Suprapubic skin (tissue), 4 donors: ENCODE measurements around the gene NDUFA13. TPM values are rescaled to one million over a fixed set of nuclear protein-coding genes. Genes with fewer than 3 reads are reported as not detected.
A peak's percentile ranks its signal among the peaks of the same experiment; 100 is the strongest.

Experiments used
- DNase-seq, 2 donors: peaks; one replicate each; pipeline ENCODE4 v3.0.0-alpha.2; 2019; ENCODE audit warnings: low spot score in 2 of 2
- H3K27ac ChIP-seq: fragments of 200-600 bp; sonication (generic); one replicate; pipeline ENCODE4 v1.5.1; 2019
- H3K27me3 ChIP-seq: fragments of 200-600 bp; sonication (generic); one replicate; pipeline ENCODE4 v1.5.1; 2019
- H3K36me3 ChIP-seq: fragments of 200-600 bp; sonication (generic); one replicate; pipeline ENCODE4 v1.5.1; 2019
- H3K4me1 ChIP-seq: fragments of 200-600 bp; sonication (generic); one replicate; pipeline ENCODE4 v1.5.1; 2019
- H3K4me3 ChIP-seq: fragments of 200-600 bp; sonication (generic); one replicate; pipeline ENCODE4 v1.5.1; 2019; ENCODE audit warnings: mild to moderate bottlenecking
- H3K9me3 ChIP-seq: fragments of 200-600 bp; sonication (generic); one replicate; pipeline ENCODE4 v1.5.1; 2019
- CTCF ChIP-seq, 2 donors: fragments of 200-600 bp in 1 of 2; fragments of 450-650 bp in 1 of 2; sonication (generic) in 1 of 2; IDR thresholded peaks; one replicate each; pipeline ENCODE4 v1.5.1; 2016 to 2019; ENCODE audit warnings: antibody characterized with exemption in 2 of 2, mild to moderate bottlenecking in 1 of 2, moderate library complexity in 1 of 2
- EP300 ChIP-seq: sonication (generic); formaldehyde crosslinking; IDR thresholded peaks from one replicate; pipeline ENCODE4 v1.6.1; 2017; ENCODE audit warnings: antibody characterized with exemption
- POLR2A ChIP-seq, 2 donors: fragments of 450-650 bp; IDR thresholded peaks; one replicate each; pipeline ENCODE4 v1.6.1; 2017; ENCODE audit warnings: antibody characterized with exemption in 2 of 2, mild to moderate bottlenecking in 2 of 2, moderate library complexity in 2 of 2
- POLR2AphosphoS5 ChIP-seq, 3 donors: sonication (generic); formaldehyde crosslinking; IDR thresholded peaks; one replicate each; pipeline ENCODE4 v1.6.1; 2017; ENCODE audit warnings: antibody characterized with exemption in 3 of 3
- WGBS: methylation state at CpG from one replicate; pipeline ENCODE4 v1.1.5; 2018; 5-methylcytosine and 5-hydroxymethylcytosine counted together
- total RNA-seq, 4 donors: library from RNA; depleted of rRNA; stranded (reverse); fragments of >200 nt; gene quantifications; one replicate each; pipeline ENCODE4 v1.1.0, GENCODE V29; 2016

NDUFA13 gene
- total RNA-seq, 4 donors from 2014 or later = 94.4 to 160 (median 109) TPM

DNA sequence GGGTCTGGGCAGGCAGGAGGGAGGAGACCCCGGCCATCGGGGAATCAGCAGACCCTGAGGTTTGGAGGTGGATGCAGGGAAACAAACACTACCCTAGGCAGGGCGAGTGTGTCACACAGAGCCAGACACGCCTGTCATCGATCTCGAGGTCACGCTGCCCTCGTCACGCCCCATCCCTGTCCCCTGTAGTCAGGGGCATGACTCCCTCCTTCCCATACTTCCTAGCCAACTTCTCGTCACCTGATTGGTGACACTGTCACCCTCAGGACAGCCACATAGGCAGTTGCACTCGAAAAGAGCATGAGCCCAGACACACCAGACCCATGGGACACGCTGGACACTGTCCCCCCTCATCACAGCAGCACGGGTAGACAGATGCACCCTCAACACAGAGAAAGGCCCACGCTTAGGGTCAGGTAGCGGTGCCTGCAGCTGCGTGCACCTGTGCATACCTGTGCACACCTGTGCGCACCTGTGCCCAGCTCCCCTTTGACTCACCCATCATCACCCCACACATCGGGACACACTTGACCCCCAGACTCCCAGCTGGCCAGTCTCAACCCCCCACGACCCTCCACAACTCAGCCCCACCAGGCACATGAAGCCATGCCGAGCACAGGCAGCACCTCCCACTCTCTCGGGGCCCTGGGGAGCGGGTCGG is 33.9 kb downstream of the NDUFA13 start:
- TF ChIP-seq CTCF (IDR thresholded peaks at IDR 0.05) (no peak), POLR2A (IDR thresholded peaks at IDR 0.05) (no peak), POLR2AphosphoS5 (IDR thresholded peaks at IDR 0.05) (no peak), EP300 (no peak)
- Histone ChIP-seq H3K4me3 (no peak overlapping the region), H3K4me1 (peaks cover 10% of the 10 kb centered on the region), H3K36me3 (no peaks in the 10 kb centered on the region), H3K9me3 (no peaks in the 10 kb centered on the region), H3K27ac (no peak overlapping the region), H3K27me3 (peaks cover 39% of the 10 kb centered on the region)
- 49% methylated on average over 17 of the region's 23 CpGs for WGBS
- no peak for DNase-seq

DNA sequence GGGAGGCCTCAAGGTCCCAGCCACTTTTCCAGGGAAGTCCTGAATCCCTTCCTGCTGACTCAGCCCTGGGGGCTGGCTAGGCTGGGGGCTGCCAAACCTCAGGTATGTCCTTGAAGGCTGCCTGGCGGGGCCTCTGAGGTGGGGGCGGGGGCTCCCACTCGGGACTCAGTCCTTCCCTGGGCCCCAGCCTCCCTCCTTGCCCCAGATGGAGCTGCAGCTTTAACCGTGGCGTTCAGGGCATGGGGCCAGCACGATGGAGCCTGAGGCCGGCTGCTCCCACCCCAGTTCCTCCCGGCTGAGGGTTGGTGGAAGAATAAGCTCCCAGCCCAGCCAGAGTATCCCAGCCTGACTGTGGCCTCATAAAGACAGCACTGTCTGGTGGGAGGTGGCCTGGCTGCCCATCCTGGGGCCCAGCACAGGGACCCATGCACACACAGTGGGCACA is 34.5 kb downstream of the NDUFA13 start:
- peaks cover 39% of the 10 kb centered on the region for H3K27me3 ChIP-seq
- no peak for TF ChIP-seq POLR2AphosphoS5 (IDR thresholded peaks at IDR 0.05)
- no peak for TF ChIP-seq POLR2A (IDR thresholded peaks at IDR 0.05)
- no peak for TF ChIP-seq CTCF (IDR thresholded peaks at IDR 0.05)
- TF ChIP-seq EP300 = no peak
- H3K4me1 ChIP-seq = peaks cover 10% of the 10 kb centered on the region
- no CpG with 5 or more reads among the region's 8 CpGs for WGBS
- no peaks in the 10 kb centered on the region for H3K9me3 ChIP-seq
- H3K36me3 ChIP-seq = no peaks in the 10 kb centered on the region
- no peak overlapping the region for H3K4me3 ChIP-seq
- H3K27ac ChIP-seq = no peak overlapping the region
- no peak for DNase-seq

DNA sequence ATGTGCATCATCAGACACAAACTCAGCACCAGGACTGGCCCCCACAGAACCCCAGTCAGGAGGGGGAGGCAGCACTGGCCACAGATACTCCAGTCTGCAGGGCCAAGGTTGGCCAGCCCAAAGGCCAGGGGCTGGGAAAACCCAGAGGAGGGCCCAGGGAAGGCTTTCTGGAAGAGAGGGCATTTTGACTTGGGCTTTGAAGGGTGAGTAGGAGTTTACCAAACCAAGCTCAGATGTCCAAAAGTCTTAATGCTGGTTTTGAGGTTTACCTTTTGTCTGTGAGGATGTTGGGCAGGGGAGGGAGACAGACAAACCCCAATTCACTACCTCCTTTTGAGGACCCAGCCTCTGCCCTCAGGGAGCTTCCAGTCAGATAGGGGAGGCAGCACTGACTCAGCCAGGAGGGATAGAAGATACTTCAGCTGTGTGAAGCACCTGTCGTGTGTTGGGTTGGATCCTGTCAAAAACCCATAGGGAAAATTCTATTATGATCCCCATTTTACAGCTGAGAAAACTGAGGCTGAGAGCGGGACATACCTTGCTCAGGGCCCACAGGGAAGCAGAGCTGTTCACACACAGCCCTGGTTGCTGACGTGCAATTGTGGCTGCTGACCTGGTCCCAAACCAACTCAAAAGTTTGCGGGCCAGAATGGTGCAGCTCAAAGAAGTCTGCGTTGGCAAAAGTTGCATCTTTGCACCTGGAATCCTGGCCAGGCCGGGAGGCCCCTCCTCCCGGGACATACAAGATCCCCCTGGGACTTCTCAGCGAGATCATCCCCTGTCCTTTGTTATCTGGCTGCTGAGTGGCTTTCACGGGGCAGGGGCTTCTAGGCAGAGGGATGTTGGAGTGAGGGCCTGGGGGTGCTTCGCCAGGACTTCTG is 35.2 kb downstream of the NDUFA13 start:
- no peak for DNase-seq
- Histone ChIP-seq H3K27me3 (peaks cover 39% of the 10 kb centered on the region), H3K9me3 (no peaks in the 10 kb centered on the region), H3K4me1 (peaks cover 10% of the 10 kb centered on the region), H3K36me3 (no peaks in the 10 kb centered on the region), H3K27ac (no peak overlapping the region), H3K4me3 (no peak overlapping the region)
- WGBS = 78% methylated on average over 7 of the region's 10 CpGs
- TF ChIP-seq POLR2AphosphoS5 (IDR thresholded peaks at IDR 0.05) (no peak), POLR2A (IDR thresholded peaks at IDR 0.05) (no peak), EP300 (no peak), CTCF (IDR thresholded peaks at IDR 0.05) (no peak)

- Histone ChIP-seq H3K27ac (no peak overlapping the region), H3K36me3 (no peaks in the 10 kb centered on the region), H3K9me3 (no peaks in the 10 kb centered on the region), H3K4me1 (peaks cover 5% of the 10 kb centered on the region), H3K27me3 (peaks cover 35% of the 10 kb centered on the region), H3K4me3 (no peak overlapping the region)
- TF ChIP-seq CTCF (IDR thresholded peaks at IDR 0.05) (no peak), POLR2AphosphoS5 (IDR thresholded peaks at IDR 0.05) (no peak), EP300 (no peak), POLR2A (IDR thresholded peaks at IDR 0.05) (no peak)
- no peak for DNase-seq
- 87% methylated on average over 12 of the region's 14 CpGs for WGBS
Measured at GRCh38 chr19:19551853-19552192, 35.8 kb downstream of the NDUFA13 start.

- Histone ChIP-seq H3K27ac (no peak overlapping the region), H3K4me3 (no peak overlapping the region), H3K4me1 (peaks cover 3% of the 10 kb centered on the region), H3K27me3 (peaks cover 25% of the 10 kb centered on the region), H3K36me3 (no peaks in the 10 kb centered on the region), H3K9me3 (no peaks in the 10 kb centered on the region)
- no peak for TF ChIP-seq POLR2A (IDR thresholded peaks at IDR 0.05)
- TF ChIP-seq CTCF (IDR thresholded peaks at IDR 0.05) = peak in 1 of 2 donors; percentile 72
- DNase-seq = no peak
- whole genome bisulfite sequencing = 59% methylated on average over 5 of the region's 6 CpGs
Measured at GRCh38 chr19:19552798-19553197, 36.8 kb downstream of the NDUFA13 start.
